ENCODE data around the gene COG6. TPM values are rescaled to one million over a fixed set of nuclear protein-coding genes. Genes with fewer than 3 reads are reported as not detected.

The COG6 gene
- total and polyA plus RNA-seq, 2 of the 8 experiments (the other 6 are each of a cell fraction or from before 2014, with no cell fraction given) = 8.8 to 22.3 TPM

- H3K4me2 ChIP-seq (ENCODE audit: insufficient read depth in 1 of 2, low read depth in 2 of 2, low read length in 2 of 2) = no peak overlapping the region
- no peaks in the 10 kb centered on the region for H3K36me3 ChIP-seq (ENCODE audit: control insufficient read depth in 2 of 4, insufficient read depth in 4 of 4, low read length in 3 of 4)
- POLR2A ChIA-PET (ENCODE audit: partially characterized antibody) = no interaction called here
Measured at GRCh38 chr13:39780711-39781110, 125.2 kb downstream of the COG6 start.

More at GRCh38 chr13:39780711-39781110, 125.2 kb downstream of the COG6 start:
- no peak overlapping the region for H2BK12ac ChIP-seq (ENCODE audit: low read depth, low read length)
- H3K4me3 ChIP-seq (ENCODE audit: extremely low read depth in 1 of 4, insufficient read depth in 2 of 4, low read depth in 3 of 4, low read length in 4 of 4) = no peak overlapping the region
- no peak overlapping the region for H2AFZ ChIP-seq (ENCODE audit: low read length)
- H4K20me1 ChIP-seq (replicated peaks in 1 of 2; ENCODE audit: control insufficient read depth in 1 of 2, insufficient read depth in 2 of 2, low read length in 2 of 2) = no peaks in the 10 kb centered on the region
- H4K91ac ChIP-seq (replicated peaks; ENCODE audit: insufficient read length, low read length) = no peak overlapping the region
- H2BK5ac ChIP-seq (ENCODE audit: low read depth, low read length) = no peak overlapping the region
- H3K23ac ChIP-seq (ENCODE audit: insufficient read length) = no peak overlapping the region
- no peaks in the 10 kb centered on the region for H3K23me2 ChIP-seq (ENCODE audit: low read depth, low read length)
- FAIRE-seq (no peak), DNase-seq (ENCODE audit: low read depth in 1 of 2, low spot score in 2 of 2) (no peak)
- H4K5ac ChIP-seq (ENCODE audit: insufficient read length, low read depth, low read length) = no peak overlapping the region
- H3K27ac ChIP-seq (ENCODE audit: low read depth, low read length) = no peak overlapping the region
- H2BK20ac ChIP-seq (ENCODE audit: low read length) = no peak overlapping the region
- no peaks in the 10 kb centered on the region for H3K4me1 ChIP-seq (replicated peaks in 1 of 4; ENCODE audit: control insufficient read depth in 3 of 4, insufficient read depth in 4 of 4, low read length in 3 of 4)
- H3K79me2 ChIP-seq (ENCODE audit: control insufficient read depth in 1 of 2, insufficient read depth in 2 of 2, low read length in 2 of 2) = no peaks in the 10 kb centered on the region
- H3K79me1 ChIP-seq (ENCODE audit: low read depth, low read length) = no peaks in the 10 kb centered on the region
- no peak overlapping the region for H2BK15ac ChIP-seq (ENCODE audit: low read length)
- TF ChIP-seq KDM4A (IDR thresholded peaks at IDR 0.05; ENCODE audit: low read depth, low read length, severe bottlenecking) = no peak
- TF ChIP-seq CTBP2 (IDR thresholded peaks at IDR 0.05; ENCODE audit: borderline replicate concordance, insufficient read depth, insufficient read length, low read length) = no peak
- TF ChIP-seq SP2 (IDR thresholded peaks at IDR 0.05; ENCODE audit: low read length) = no peak
- no peak for TF ChIP-seq BACH1 (IDR thresholded peaks at IDR 0.05; ENCODE audit: low read length)
- no peak for TF ChIP-seq ATF2 (IDR thresholded peaks at IDR 0.05; ENCODE audit: low read length)
- TF ChIP-seq SIX5 (IDR thresholded peaks at IDR 0.05; ENCODE audit: low read depth, low read length) = no peak
- no peak for TF ChIP-seq HDAC2 (IDR thresholded peaks at IDR 0.05; ENCODE audit: borderline replicate concordance in 1 of 2, low read depth in 2 of 2, low read length in 2 of 2)
- TF ChIP-seq TEAD4 (IDR thresholded peaks at IDR 0.05; ENCODE audit: low read depth, low read length) = no peak
- no peak for TF ChIP-seq NANOG (IDR thresholded peaks at IDR 0.05; ENCODE audit: insufficient read depth, low read depth, low read length, poor library complexity, severe bottlenecking)
- no peak for TF ChIP-seq PHF8 (conservative IDR thresholded peaks at IDR 0.05; ENCODE audit: low read depth, low read length)
- H2BK120ac ChIP-seq (replicated peaks; ENCODE audit: low read depth, low read length) = no peak overlapping the region
- no peak overlapping the region for H3K4ac ChIP-seq (replicated peaks; ENCODE audit: insufficient read length, low read depth, low read length)
- no peaks in the 10 kb centered on the region for H3K9me3 ChIP-seq (ENCODE audit: insufficient read depth in 2 of 2, low read depth in 1 of 2, low read length in 1 of 2)
- no peak overlapping the region for H2AK5ac ChIP-seq (ENCODE audit: low read depth, low read length)
- H3K27me3 ChIP-seq (replicated peaks in 1 of 4; ENCODE audit: control insufficient read depth in 3 of 4, extremely low read depth in 1 of 4, insufficient read depth in 3 of 4, low read length in 3 of 4) = no peaks in the 10 kb centered on the region
- H3K14ac ChIP-seq (ENCODE audit: insufficient read length) = no peak overlapping the region
- no peak overlapping the region for H3K18ac ChIP-seq (ENCODE audit: extremely low read depth, low read length)
- no peak overlapping the region for H3K9ac ChIP-seq (replicated peaks in 1 of 4; ENCODE audit: extremely low read depth in 1 of 4, low read depth in 3 of 4, low read length in 3 of 4)
- WGBS, 2 experiments (ENCODE audit: extremely low coverage in 1 of 2, insufficient coverage in 1 of 2, insufficient read length in 1 of 2, insufficient replicate concordance in 2 of 2, low coverage in 1 of 2, low lambda C conversion rate in 2 of 2, missing lambda C conversion rate in 1 of 2) = 91% methylated on average over 6 of the region's 6 CpGs; no CpG with 5 or more reads in 1 of the 2 experiments
- H3K56ac ChIP-seq (replicated peaks; ENCODE audit: insufficient read length, low read depth, low read length) = no peak overlapping the region
- no peak overlapping the region for H4K8ac ChIP-seq (ENCODE audit: extremely low read depth, insufficient read depth, low read length)
- CTCF ChIA-PET (ENCODE audit: partially characterized antibody) = interaction anchor here (0.6 to 2.5 kb wide), 4 partner anchors 13 to 466 kb away, joined by 3 to 9 read pairs (median 4); no protein-coding TSS in a partner anchor
